Suppressor macrophage (primary cell): Measurements from ENCODE around the gene CARNS1.
"Not testable (repeated sequence)": the region's sequence is repeated elsewhere in the genome, so short reads cannot be mapped to it uniquely, and the experiment has no call there.

Experiments used
- DNase-seq, 4 experiments: peaks; one replicate each; pipeline ENCODE4 v3.0.0-alpha.2; 2020 to 2022

Gene CARNS1

DNA sequence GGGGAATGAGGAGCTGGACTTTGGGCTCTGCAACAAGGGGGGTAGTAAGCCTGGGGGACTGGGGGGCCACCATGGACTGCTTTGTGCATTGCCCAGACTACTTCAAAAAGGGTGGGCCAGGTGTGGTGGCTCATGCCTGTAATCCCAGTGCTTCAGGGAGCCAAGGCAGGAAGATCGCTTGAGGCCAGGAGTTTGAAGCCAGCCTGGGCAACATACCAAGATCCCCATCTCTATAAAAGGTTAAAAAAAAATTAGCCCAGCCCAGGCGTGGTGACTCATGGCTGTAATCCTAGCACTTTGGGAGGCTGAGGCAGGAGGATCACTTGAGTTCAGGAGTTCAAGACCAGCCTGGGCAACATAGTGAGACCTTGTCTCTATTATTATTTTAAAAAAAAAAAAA is 50.1 kb downstream of the CARNS1 start:
- DNase-seq = not testable (repeated sequence)

DNA sequence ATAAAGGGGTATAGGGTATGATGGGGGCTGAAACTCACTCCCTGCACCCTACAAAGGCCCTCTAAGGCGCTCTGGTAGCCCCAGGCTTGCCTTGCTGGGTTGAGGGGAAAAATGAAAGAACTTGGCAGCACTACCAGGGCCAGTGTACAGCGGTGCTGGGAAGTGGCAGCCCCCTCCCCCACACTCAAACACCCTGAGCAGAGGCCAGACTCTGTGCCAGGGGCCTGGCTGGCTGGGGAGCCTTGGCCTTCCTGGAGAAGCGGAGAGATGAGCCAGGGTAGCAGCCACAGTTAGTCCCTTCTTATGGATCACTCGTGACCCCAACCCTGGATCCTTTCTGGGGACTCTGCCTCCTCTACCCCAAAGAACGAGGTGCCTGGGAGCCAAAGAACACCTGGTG is 50.9 kb downstream of the CARNS1 start:
- no peak for DNase-seq

DNA sequence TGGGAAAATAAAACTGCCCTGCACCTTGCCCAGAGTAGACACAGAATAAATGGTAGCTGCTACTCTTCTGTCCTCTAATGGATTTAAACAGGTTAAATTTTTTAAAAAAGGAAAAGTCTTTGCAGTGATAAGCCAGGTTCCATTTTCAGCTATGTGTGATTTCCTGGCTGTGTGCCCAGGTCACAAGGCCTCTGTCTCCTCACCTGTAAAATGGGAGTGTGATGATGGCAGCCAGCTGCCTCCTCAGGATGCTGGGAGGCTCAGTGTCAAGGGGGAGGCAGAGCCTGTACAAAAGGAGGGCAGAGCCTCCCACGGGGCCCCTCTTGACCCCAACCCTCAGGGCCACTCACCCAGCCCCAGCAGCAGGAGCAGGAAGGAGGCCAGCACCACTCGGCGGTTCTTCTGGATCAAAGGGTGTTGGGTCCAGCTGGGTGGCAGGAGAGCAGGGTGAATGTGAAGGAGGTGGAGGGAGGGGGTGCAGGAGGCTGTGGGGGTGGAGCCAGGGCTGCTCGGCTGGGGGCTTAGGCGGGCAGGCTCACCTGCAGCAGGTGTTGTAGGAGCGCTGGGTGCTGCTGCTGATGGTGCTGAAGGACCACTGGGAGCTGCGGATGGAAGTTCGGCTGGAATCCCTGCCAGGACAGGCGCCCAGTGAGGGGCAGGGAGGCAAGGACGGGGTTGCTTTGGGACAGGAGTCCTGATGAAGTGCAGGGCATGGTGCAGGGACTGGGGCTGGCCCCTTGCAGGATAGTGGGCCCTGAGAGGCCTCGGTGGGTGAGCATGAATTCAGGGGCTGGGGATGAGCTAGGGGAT is 51.7 kb downstream of the CARNS1 start:
- DNase-seq = no peak

DNA sequence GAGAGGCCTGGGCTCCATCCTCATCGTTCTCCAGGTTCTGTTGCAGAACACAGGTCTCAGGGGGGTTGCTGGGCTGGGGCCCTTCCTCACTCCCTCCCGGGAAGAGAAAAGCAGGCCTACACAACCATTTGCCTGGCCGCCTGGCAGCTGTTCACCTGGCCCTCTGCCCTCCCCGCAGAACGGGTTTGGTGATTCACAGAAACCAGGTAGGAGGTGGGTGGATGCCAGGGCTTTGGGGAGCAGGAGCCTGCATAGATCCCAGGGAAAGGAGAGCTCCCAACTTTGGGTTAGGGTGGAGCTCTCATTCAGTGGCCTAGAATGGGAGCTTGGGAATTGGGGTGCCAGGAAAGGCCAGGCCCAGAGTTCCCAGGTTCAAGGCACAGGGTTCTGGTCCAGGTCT is 52.6 kb downstream of the CARNS1 start:
- no peak for DNase-seq

DNA sequence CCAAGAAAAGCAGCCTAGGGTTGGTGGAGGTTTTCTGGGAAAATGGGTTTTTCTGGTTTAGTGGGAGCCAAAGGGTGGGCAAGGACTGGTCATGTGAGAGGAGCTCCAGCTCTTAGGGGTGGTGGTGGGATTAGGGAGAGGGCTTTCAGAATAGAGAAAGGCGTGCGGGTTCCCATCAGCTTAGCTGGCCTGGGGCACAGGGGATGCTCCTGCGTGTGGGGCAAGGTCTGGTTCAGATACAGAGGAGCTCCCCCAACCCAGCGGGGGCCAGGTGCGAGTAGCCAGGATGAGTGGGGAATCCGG is 52.9 kb downstream of the CARNS1 start:
- no peak for DNase-seq

DNA sequence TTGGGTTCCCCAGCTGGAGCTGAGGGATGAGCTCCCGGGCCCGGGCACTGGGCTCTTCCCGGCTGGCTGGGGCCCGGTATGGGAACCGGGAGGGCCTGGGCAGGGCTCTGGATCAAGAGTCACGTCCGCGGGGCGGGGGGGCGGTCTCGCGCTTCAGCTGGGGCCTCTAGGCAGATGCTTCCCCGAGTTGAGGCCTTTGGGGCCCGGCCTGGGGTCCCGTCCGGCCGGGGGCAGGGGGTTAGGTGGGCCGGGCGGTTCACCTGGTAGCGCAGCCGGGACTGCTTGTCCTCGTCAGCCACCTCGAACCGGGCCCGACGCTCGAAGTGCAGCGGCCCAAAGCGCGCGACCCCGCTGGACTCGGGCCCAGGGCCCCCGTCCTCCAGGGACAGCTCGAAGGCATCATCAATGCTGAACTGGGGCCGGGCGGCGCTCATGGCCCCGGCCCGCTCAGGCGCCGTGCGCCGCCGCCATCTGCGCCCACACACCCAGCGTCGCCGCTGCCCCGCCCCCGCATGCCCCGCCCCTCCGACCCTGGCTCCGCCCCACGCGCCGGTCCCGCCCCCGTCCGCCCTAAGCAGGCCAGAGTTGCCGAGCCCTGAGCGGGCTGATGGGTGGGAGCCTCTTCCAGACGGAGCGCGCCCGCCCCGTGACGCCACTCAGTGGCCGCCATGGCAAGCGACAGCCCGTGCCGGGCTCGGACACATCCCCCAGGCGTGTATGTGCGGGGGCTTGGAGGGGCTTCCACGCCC is 53.5 kb downstream of the CARNS1 start, which contains the start of gene TMEM134:
Gene TMEM134 (minus strand): TSS at position 493 of the 749 bp plus-strand sequence. CDS start 59 bp downstream, at position 434.
- DNase-seq = peak; percentile 96 to 99 (median 97)

DNA sequence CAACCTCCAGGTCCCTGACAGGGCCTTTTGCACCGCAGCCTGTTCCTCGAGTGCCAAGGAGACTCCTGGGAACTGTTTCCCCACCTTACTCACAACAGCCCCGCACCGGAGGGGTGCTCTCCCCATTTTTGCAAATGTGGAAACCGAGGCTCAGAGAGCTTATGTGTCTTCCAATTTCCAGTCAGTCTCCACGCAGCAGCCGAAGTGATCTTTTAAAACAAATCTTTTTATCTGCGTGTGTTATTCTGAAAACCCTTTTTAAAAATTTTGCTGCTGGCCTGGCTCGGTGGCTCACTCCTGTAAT is 54.0 kb downstream of the CARNS1 start:
- no peak for DNase-seq

DNA sequence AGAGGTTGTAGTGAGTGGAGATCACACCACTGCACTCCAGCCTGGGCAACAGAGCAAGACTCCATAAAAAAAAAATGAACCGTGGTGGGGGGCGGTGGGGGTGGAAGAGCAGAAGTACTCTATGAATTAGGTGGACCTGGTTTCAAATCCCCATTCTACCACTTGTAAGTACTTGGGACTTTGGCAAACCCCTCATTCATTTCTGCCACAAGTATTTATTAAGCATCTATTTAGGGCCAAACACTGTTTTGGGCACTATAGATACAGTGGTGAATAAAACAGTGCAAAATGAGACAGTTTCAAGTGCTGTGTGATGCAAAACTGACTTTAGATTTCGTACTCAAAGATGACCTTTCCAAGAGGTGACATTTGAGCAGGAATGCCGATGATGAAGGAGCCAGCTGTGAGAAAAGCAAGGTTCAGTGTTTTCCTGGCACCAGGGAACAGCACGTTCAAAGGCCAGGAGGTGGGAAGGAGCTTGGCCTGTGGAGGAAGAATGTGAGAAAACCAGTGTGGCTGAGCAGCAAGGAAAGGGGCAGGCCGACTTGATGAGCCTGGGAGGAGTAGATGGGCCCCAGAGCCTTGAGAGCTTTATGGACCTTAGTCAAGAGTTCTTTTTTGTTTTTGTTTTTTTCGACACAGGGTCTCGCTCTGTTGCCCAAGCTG is 55.0 kb downstream of the CARNS1 start:
- no peak for DNase-seq

DNA sequence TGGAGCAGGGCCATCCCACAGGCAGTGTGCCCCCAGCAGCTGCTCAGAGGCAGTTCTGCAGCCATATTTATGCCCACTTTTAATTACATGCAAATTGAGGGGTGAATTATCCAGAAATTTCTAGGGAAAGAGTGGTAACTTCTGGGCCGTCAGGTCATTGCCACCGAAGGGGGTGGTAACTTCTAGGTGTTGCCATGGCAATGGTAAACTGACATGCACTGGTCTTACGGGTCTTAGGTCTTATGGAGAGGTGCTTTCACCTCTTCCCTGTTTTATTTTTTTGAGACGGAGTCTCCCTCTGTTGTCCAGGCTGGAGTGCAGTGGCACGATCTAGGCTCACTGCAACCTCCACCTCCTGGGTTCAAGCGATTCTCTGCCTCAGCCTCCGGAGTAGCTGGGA is 57.4 kb downstream of the CARNS1 start:
- DNase-seq = no peak
